GM12891 (cell line): ENCODE measurements around the gene RANBP10.

Source experiments
- POLR2A ChIP-seq: IDR thresholded peaks from 2 replicates; pipeline ENCODE4 v1.6.1; 2011; ENCODE audit warnings: low read depth, low read length, control low read depth
- POLR2AphosphoS5 ChIP-seq: IDR thresholded peaks from 2 replicates; pipeline ENCODE4 v1.6.1; 2011; ENCODE audit warnings: low read depth, low read length, control low read depth
- SPI1 ChIP-seq: IDR thresholded peaks from 2 replicates; pipeline ENCODE4 v1.6.1; 2011; ENCODE audit warnings: low read depth, low read length, control low read depth
- TAF1 ChIP-seq: IDR thresholded peaks from 2 replicates; pipeline ENCODE4 v1.6.1; 2011; ENCODE audit warnings: low read depth, low read length, control low read depth

- no peak for TF ChIP-seq POLR2A
- no peak for TF ChIP-seq POLR2AphosphoS5
- no peak for TF ChIP-seq TAF1
- TF ChIP-seq SPI1: no peak
These were observed 69.5 kb downstream of the RANBP10 start for GRCh38 chr16:67736858-67737257.
